RKO (cell line): Measurements from ENCODE around the gene TCF7.

Experiments
- DNase-seq: peaks from one replicate; pipeline ENCODE4 v3.0.0-alpha.2; 2016; ENCODE audit warnings: low spot score

TCF7 gene

GRCh38 chr5:134178096-134178419 lies 63.6 kb downstream of the TCF7 start:
- no peak for DNase-seq

GRCh38 chr5:134183481-134183880 lies 69.0 kb downstream of the TCF7 start:
- DNase-seq: no peak

DNA sequence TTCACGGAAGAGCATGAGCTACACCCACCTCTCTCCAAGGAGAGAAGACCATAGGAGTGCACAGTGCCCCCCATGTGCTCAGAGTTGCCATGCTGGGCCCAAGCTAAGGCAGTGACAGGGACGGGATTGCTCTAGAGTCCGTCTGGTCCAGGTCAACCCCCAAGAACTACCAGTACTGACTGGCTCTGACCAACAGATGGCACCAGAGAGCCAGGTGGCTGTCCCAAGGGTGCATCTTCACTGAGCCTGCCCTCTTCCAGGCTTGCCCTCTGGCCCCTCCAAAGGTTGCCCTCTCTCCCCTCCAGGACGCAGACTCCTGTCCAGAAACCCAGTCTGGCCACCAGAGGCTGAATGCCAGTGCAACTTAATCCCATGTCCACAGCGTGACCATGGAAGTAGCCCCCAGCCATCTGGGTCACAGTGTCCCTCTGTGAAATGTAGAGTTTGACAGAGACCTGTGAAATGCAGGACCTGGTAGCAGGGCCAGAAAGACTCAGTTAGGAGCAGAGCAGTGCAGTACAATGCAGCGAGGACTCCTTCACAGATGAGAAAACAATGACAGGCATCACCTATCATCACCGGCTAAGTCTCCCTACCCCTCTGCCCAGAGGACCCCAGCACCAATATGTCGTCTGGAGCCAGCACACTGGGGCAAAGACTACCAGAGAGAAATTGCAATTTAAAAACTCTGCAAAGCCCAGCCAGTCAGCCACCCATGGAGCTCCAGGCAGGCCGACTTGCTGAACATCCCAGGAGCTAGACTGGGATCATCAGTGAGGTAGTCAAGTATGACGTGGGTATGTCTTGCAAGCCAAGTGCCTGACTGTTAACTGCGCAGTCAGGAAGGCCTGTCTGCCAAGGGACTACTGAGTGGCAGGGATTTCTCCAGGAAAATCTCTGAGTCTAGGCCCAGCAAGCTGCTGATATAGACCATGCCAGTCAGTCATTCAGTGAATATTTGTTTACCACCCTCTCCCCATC lies 70.0 kb downstream of the TCF7 start:
- DNase-seq: peak; percentile 70

- no peak for DNase-seq
Measured at GRCh38 chr5:134188092-134188491, 73.6 kb downstream of the TCF7 start.

GRCh38 chr5:134189031-134189430 lies 74.5 kb downstream of the TCF7 start:
- DNase-seq: no peak

DNA sequence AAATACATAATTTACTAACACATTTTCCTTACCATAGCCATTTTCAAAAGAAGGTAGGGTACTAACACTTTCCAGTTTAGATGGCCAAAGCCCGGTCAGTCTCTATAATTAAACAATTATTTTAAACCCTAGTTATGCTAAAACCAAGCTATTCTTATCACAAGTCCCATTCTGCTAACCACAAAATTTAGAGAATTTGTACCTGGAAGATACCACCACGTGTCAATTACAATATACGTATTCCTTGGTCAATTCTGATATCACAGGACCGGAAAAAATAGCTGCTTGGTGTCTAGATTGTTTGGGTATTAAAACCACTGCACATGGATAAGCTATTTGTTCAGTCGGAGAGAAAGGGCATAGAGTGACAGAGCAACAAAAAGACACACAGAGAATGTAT lies 81.2 kb downstream of the TCF7 start:
- no peak for DNase-seq
